GM19043 (cell line): ENCODE results near the gene NAT8.
"Not testable (repeated sequence)": the region's sequence is repeated elsewhere in the genome, so short reads cannot be mapped to it uniquely, and the experiment has no call there.

ENCODE experiments used
- ATAC-seq: cut with Tn5 transposase; IDR thresholded peaks from one replicate; pipeline ENCODE4 v1.9.1; 2021; ENCODE audit warnings: low read depth; ENCODE audit not compliant: unreplicated experiment

NAT8 gene, protein sequence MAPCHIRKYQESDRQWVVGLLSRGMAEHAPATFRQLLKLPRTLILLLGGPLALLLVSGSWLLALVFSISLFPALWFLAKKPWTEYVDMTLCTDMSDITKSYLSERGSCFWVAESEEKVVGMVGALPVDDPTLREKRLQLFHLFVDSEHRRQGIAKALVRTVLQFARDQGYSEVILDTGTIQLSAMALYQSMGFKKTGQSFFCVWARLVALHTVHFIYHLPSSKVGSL

DNA sequence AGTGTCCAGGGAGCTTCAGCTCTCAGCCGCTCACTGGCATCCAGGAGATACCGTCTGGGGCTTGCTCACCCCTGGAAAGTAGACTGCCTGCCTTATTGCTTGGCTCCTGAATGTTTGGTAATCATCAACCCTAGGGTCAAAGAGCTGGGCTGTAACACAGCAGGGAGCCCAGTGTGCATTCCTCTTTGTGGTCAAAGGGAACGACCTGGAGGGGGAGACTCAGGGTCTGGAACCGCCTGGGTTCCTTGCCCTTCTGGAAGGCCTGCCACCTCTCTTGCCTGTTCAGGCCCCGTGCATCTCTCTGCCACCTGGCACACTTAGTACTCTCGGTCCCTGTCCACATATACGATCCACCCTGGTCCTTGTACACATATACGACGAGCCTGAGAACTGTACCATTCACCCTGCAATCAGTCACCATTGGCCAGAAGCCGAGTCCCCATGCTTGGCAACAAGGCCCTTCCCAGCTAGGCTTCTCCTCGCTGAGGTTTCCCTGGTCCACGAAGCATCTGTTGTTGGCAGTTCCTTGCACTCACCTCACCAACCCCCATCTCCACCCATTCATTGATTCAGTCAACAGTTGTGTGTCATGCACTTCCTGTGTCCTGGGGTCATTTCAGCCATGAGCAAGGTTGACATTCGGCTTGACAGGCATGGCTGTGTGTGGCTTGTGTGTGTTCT is at the start of gene NAT8:
TSS of gene NAT8 (minus strand) at position 85 of the 681 bp plus-strand sequence. CDS start 794 bp downstream, outside the sequence.
- no peak for ATAC-seq

DNA sequence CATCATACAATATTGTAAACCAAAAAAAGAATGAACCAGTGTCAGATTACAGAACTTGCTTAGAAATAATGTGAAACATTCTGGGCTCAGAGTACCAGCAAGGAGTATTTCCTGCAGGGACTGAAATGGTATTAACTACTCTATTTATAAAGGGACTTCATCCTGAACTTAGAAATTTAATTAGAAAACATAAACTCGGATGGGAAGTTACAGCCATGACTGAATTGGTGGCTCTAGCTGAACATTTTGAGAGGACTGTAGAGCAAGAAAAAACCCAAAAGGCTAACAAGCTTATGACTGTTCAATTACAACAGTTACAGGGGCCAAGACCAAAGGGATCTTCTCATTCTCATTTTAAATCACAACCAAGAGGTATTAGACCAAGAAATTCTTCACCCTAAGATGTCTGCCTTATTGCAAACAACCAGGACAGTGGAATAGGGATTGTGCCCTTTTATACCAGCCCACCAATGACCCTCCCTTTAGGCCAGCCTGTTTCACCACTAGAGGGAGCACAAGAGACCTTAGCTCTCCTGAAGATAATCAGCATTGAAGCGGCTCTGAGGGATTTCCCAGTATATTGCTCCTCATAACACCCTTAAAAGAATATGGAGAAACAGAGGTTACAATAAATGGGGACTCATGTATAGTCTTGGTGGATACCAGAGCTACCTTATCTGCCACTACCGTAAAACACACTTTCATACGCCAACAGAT is 48.3 kb upstream of the NAT8 start:
- not testable (repeated sequence) for ATAC-seq

DNA sequence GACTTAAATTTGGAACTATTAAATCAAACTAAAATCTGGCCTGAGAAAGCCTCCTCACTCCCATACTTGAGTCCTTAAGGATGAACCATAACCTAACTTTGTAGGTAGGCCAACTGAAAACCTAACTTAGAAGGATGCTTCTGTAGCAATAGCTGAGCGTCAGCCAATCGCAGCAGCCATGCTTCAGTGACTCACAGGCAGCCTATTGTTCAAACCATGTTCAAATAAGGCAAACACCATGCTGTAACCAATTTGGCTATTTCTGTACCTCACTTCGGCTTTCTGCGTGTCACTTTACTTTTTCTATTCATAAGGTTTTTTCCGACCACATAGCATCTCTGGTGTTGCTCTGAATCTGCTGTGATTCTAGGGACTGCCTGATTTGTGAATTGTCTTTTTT is 46.3 kb upstream of the NAT8 start:
- not testable (repeated sequence) for ATAC-seq

DNA sequence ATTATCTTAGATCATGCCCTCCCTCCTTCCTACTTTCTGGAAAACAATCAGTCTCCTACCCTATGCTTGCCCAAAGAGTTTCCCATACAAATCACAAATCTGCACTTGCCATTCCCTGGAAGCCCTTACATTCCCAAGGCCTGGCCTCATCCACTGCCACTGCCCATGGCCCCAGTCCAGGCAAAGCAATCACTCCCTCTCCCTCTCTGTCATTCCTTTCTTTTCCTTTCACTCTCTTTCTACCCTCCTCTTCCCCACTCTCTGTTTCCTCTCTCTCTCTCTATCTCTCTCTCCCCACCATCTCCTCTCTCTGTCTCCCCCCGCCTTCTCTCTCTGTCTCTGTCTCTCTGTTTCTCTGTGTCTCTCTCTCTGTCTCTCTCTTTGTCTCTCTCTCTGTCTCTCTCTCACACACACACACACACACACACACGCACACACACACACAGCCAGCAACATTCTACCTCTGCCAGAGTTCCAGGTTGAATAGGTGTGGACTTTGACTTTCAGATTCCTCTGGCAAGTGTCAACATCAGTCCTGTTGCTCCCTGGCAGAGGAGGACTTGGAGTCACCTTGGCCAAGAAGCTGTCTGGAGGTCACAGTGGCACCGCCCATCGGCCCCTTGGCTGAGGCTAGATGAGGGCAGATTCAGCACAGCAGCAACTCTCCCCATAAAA is 43.7 kb upstream of the NAT8 start:
- ATAC-seq = no peak

DNA sequence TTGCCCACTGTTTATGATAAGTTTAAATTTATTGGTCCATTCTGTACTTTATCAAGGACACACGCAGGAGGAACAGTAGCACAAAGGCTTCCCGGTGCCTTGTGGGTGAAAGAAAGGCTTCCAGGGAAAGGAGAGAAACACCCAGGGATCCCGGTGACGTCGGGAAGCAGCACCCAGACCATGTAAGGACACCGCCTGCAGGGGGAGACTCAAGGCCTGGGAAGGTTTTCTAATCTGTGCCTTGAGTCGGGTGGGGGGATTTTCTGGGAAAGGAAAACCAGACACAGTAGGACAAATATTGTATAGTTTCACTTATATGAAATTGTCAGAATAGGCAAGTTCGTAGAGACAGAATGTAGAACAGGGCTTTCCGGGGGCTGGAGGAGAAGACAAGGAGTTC is 42.7 kb upstream of the NAT8 start:
- not testable (repeated sequence) for ATAC-seq

DNA sequence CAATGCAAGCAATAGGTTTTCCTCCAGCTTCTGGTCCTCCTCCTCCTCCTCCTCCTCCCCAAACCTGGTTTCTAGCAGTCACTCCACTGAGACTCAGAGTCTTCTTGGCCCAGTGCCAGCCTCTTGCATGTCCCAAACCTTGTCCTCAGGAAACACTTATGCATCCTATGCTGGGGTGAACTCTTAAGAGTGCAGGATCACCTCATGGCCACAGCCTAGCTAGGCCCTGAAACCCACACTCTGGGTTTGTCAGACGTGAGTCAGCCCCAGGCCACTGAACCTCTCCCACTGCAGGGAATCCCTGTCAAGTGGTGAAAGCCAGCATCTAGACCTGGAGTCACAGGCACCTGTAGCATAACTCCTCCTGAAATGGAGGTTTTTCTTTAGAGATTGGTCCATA is 42.1 kb upstream of the NAT8 start:
- not testable (repeated sequence) for ATAC-seq

DNA sequence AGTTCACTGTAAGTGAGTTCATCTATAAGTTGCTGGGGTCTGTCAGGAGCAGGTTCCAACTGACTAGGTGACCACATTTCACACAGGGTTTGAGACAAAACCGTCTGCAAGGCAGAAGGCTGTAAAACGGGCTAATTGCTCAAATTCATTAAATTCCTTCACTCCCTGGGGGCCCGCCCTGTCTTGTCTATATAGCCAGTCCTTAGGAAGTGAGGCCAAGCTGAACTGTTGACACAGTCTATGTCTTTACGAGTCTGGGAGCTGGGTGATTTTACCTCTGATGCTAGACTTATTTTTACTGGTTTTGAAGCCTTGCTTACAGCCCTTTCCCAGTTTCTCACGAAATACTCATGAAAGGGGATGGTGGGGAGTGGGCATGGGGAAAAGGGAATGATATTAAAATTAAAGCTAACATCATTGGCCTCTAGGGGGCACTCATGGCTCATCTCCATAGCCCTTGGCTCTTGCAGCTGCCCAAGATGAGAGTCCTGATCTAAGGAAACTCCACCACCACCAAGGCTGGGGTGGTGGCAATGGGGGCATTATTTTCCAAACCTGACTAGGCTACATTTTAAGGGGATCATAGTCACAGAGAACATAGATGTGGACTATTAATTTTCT is 37.8 kb upstream of the NAT8 start:
- ATAC-seq = not testable (repeated sequence)

DNA sequence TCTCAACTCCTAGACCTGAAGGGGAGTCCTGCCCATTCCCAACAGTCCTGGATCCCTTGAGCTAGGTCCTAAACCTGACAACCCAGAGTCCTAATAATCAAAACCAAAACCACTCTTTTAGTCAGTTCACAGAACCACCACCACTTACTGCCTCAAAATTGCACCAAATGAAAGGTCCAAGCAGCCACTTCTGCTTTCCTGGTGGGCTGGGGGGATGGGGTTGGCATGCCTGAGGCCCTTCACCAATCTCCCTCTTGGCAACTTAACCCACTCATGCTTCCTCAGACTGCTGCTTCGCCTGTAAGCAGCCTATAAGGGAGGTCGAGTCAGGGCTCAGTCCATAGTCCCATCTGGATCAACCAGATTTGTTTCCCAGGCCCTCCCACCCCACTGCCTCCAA is 37.0 kb upstream of the NAT8 start:
- not testable (repeated sequence) for ATAC-seq

DNA sequence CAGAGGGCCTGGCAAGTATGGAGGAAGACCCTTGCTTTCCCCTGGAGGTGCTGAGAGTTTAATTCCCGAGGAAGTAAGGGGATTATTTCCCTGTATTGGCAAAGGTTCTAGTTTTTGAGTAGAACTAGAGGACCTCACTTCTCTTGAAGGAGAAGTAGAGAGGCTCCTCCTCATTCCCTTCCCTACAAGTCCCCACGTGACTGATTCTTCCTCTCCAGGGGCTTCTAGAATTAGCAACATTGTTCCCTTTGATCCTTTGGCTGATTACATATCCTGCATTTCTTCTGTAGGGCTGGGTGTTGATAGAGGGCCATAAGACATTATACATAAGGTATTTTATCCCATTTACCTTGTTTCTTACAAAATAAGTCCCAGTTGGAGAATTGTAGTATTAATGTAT is 35.8 kb upstream of the NAT8 start:
- ATAC-seq = not testable (repeated sequence)

DNA sequence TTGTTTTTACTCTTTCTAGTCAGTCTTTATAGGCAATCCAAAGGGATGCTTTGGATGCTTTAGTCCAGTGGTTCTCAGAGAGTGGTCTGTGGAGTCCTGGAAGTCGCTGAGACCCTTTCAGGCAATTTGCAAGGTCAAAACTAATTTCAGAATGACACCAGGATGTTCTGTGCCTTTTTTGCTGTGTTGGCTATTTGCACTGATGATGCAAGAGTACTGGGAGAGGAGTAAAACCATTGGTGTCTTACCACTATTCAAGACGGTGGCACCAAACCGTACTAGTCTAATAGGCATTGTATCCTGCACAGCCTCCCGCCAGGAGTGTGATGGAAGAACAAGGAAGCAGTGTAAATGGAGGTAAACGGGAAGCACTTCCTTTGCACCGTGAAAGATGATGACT is 34.0 kb upstream of the NAT8 start:
- not testable (repeated sequence) for ATAC-seq

DNA sequence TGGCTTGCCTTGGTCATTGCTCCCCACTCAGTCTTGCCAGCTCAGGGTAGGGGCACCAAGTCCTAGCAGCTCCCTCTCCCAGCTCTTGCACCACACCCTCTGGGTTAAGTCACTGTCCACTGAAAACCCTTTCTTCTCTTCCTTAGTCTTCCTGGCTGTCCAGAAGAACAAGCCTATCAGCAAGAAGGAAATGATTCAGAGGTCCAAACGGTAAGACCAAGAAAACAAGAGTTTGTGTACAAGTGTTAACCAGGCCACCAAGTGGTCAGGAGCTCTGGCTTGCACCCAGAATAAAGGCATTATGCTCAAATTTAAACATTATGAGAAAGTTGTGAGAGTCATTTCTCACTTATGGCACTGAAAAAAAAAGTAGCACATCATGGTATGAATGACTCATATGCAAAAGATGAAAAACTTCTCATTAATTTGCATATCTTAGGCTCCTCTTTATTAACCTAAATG is 32.5 kb upstream of the NAT8 start:
- ATAC-seq = not testable (repeated sequence)

DNA sequence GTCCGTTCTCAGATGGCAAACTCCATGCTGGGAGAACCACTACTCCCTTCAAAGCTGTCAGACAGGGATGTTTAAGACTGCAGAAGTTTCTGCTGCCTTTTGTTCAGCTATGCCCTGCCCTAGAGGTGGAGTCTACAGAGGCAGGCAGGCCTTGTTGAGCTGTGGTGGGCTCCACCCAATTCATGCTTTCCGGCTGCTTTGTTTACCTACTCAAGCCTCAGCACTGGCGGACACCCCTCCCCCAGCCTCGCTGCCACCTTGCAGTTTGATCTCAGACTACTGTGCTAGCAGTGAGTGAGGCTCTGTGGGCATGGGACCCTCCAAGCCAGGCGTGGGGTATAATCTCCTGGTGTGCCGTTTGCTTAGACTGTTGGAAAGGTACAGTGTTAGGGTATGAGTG is 27.8 kb upstream of the NAT8 start:
- not testable (repeated sequence) for ATAC-seq

DNA sequence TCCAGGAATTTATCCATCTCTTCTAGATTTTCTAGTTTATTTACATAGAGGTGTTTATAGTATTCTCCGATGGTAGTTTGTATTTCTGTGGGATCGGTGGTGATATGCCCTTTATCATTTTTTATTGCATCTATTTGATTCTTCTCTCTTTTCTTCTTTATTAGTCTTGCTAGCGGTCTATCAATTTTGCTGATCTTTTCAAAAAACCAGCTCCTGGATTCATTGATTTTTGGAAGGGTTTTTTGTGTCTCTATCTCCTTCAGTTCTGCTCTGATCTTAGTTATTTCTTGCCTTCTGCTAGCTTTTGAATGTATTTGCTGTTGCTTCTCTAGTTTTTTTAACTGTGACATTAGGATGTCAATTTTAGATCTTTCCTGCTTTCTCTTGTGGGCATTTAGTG is 25.0 kb upstream of the NAT8 start:
- ATAC-seq = not testable (repeated sequence)

DNA sequence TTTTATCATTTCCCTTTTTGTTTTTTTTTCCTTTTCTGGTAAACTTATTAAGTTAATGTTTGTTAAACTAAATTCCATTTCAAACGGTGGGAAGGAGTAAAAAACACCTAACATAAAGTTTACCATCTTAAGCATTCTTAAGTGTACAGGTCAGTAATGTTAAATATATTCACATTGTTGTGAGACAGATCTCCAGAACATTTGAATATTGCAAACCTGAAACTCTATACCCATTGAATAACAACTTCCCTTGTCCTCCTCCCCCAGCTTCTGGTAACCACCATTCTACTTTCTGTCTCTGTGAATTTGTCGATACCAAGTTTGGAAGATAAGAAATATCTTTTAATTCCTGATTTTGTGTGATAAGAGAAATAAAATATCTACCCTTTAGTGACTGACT is 12.0 kb upstream of the NAT8 start:
- no peak for ATAC-seq

DNA sequence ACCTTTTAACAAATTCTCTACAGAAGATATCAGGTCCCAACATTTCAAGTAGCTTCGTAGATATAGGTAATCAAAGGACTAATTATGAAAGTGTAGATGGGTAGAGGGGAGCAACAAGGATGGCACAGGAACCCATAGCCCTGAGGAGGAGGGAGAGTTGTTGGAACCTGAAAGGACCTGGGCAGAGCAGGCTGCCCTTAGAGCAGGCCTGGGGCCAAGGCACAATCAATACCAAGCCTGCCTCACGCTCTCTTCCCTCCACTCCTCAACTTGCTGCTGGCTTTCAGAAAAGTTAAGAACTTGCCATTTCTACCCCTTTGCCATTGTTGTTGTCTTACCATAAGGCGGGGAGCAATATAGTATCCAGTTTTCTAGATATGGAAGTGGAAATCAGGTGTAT is 10.1 kb upstream of the NAT8 start:
- ATAC-seq = no peak

DNA sequence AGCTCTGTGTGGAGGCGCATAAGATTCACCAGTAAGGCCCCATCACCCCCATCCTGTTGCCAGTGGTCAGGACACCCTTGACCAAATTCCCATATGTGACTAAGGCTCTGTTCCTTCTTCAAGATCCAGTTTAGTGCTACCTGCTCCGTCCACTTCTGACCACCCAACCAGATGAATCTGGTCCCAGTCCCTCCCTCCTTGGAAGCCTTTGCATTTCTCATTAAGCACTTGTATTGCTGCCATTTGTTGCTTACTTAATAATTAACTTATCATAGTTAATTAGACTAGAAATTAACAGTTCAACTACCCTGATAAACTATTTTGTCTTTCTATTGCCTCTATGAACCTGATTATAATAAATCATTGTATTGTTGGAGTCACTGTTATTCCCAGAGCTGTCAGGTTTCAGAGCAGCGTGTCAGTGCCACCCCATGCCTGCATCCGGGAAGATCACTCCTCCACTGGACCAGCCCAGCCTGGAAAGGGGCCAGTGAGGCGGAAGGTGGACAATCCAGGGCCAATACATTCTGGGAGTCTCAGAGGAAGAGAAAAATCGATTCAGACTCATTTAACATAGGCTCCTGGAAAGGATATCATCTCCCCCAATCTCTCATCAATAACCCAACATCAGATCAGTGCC is 9.5 kb upstream of the NAT8 start:
- ATAC-seq = no peak

DNA sequence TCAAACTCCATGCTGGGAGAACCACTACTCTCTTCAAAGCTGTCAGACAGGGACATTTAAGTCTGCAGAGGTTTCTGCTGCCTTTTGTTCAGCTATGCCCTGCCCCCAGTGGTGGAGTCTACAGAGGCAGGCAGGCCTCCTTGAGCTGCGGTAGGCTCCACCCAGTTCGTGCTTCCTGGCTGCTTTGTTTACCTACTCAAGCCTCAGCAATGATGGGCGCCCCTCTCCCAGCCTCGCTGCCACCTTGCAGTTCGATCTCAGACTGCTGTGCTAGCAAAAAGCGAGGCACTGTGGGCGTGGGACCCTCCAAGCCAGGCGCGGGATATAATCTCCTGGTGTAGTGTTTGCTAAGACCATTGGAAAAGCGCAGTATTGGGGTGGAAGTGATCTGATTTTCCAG is 5.5 kb upstream of the NAT8 start:
- not testable (repeated sequence) for ATAC-seq

DNA sequence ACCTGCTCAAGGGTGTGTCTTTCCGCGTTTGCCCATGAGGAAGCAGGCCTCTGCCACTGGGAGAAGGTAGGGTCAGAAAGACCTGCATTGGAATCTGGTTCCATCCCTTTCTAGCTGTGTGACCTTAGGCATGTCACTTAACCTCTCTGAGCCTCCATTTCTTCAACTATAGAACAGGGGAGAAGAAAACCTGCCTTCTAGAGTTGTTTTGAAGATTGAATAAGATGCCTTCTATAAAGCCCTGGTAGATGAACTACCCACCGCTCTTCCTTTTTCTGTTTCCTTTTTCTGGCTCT is 507 bp downstream of the NAT8 start:
- ATAC-seq = no peak

DNA sequence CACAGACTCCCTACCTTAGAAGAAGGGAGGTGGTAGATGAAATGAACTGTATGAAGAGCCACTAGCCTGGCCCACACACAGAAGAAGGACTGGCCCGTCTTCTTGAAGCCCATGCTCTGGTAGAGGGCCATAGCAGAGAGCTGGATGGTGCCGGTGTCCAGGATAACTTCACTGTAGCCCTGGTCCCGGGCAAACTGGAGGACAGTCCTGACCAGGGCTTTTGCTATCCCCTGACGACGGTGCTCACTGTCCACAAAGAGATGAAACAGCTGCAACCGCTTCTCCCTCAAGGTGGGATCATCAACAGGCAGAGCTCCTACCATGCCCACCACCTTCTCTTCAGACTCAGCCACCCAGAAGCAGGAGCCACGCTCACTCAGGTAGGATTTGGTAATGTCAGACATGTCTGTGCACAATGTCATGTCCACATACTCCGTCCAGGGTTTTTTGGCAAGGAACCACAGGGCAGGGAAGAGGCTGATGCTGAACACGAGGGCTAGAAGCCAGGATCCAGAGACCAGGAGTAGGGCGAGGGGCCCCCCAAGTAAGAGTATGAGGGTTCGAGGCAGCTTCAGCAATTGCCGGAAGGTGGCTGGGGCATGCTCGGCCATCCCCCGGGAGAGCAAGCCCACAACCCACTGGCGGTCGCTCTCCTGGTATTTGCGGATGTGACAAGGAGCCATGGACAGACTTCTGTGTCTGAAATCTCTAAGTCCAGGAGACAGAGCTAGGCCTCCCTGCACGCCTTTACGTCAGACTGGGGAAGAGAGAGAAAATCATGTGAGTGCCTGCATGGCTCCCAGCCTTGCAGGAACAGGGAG is 1.1 kb downstream of the NAT8 start:
- ATAC-seq = no peak
